GM21423 (cell line): Measurements from ENCODE around the gene ZDHHC14.
"Not testable (repeated sequence)": the region's sequence is repeated elsewhere in the genome, so short reads cannot be mapped to it uniquely, and the experiment has no call there.

Experiments
- ATAC-seq: cut with Tn5 transposase; IDR thresholded peaks from one replicate; pipeline ENCODE4 v1.9.1; 2021; ENCODE audit warnings: mild to moderate bottlenecking, moderate library complexity; ENCODE audit not compliant: unreplicated experiment

Gene ZDHHC14

DNA sequence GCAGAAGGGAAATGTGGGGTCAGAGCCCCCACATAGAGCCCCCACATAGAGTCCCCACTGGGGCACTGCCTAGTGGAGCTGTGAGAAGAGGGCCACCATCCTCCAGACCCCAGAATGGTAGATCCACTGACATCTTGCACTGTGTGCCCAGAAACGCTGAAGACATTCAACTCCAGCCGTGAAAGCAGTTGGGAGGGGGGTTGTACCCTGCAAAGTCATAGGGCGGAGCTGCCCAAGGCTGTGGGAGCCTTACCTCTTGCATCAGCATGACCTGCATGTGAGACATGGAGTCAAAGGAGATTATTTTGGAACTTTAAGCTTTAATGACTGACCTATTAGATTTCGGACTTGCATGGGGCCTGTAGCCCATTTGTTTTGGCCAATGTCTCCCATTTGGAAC lies 209.7 kb downstream of the ZDHHC14 start:
- not testable (repeated sequence) for ATAC-seq

DNA sequence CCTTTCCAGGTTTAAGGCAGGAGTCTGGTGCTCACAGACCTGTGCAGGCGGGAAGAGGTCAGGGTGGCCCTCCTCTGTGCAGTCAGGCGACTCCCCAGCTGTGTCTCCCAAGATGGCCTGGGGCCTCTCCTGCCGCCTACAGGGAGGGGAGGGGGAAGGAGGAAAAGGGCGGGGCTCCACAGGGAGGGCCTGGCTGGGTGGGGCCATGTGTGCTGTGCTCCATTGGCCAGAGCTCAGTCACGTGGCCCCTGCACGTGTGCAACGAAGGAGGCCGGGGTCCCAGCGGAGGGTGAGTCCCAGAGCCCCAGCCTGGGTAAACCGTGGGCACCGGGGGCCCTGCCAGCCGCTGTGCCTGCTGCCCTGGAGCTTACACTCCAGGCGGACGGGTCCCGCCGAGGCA lies 211.6 kb downstream of the ZDHHC14 start:
- ATAC-seq: no peak

DNA sequence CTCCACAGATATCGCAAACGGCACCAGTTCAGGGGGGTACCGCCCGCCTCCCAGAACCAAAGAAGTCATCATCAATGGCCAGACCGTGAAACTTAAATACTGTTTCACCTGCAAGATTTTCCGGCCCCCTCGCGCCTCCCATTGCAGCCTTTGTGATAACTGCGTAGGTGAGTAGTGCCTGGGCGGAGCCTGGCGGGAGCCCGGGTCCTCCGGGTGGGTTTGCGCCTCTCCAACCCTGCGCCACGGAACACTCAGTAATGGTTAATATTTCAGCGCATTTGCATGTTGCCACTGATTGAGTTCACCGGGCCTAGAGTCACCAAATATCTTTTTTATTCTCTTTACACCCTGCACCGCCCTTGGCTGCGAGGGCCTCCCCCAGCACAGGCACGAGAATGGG lies 212.0 kb downstream of the ZDHHC14 start:
- ATAC-seq: no peak

DNA sequence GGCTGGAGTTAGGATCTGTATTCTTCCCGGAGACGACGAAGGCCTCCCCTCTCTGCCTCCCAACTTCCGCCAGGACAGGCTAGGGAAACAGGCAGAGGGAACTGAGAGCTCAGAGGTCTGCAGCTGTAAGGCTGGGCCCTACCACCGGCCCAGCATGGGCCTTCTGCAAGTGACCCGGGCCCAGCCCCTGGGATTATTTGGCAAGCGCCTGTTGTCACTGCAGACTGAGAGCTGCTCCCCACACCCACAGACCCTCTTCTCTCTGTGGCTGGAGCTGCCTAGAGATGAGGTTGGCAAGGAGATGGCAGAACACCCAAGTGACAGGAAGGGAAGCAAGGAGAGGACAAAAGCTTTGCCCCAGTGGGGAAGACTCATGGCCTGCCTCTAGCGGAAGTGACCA lies 212.6 kb downstream of the ZDHHC14 start:
- ATAC-seq: no peak

DNA sequence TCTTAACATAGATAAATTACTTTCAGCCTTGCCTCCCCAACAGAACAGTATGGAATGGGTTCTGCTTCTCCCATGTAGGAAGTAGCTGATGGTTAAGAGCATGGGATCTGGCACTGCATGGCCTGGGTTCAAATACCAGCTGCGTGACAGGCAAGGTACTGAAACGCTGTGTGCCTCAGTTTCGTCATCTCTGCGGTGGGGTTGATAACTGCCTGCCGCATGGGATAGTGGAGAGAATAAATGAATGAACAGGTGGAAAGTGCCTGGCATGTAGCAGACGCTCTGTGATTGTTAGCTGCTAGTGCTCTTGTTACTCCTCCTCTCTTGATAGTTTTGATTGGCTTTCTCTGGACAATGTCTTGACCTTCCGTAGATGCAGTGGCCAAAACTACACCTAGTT lies 213.3 kb downstream of the ZDHHC14 start:
- ATAC-seq: no peak

DNA sequence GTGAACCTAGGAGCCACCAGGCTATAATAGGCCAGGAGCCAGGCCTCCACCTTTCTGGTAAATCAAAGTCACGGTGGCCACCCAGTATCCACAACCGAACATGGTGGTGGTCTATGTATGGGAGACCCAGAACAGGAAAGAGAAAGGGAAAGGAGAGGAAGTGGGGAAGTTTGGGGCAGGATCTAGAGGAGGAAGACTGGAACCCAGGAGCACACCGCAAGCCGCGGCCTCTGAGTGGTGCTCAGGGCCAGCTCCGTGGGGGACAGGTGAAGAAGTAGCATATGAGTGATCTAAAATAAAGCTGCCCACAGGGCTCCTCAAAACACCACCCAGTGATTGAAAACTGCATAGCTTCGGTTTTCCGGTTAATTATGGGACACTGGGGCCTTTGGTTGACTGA lies 214.8 kb downstream of the ZDHHC14 start:
- no peak for ATAC-seq

DNA sequence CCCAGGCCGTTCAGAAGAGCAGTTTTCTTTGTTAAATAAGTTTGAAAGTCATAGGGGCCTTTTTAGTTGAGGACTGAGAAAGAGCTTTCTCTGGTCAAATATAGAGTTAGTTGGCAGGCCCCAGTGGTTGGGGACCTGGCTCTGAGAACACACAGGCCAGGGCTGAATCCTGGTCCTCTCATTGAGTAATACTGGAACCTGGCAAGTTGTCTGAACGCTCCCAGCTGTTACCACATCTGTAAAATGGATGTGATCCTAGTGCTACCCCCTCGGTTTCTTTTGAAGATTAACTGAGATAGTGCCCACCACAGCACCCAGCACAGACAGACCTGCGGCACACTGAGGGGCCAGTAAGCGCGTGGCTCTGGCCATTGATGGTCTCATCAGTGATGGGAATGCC lies 215.5 kb downstream of the ZDHHC14 start:
- ATAC-seq: no peak

DNA sequence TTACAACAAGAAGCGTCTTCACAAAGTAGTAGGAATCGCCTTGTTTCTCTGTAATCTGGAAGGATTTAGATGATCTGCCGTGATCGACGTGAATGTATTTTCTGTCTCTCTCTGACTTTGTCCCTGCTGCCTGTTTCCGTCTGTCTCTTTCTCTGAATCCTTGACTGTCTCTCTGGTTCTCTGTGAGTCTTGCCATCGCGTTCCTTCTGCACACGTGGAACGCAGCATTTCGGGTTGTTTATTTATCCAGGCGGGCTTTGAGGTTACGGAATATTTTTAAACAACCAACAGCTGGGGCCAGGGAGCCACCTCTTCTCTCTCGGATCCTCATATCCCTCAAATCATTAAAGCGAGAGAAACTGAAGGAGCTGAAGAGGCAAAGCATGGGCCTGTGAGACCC lies 215.9 kb downstream of the ZDHHC14 start:
- ATAC-seq: no peak

DNA sequence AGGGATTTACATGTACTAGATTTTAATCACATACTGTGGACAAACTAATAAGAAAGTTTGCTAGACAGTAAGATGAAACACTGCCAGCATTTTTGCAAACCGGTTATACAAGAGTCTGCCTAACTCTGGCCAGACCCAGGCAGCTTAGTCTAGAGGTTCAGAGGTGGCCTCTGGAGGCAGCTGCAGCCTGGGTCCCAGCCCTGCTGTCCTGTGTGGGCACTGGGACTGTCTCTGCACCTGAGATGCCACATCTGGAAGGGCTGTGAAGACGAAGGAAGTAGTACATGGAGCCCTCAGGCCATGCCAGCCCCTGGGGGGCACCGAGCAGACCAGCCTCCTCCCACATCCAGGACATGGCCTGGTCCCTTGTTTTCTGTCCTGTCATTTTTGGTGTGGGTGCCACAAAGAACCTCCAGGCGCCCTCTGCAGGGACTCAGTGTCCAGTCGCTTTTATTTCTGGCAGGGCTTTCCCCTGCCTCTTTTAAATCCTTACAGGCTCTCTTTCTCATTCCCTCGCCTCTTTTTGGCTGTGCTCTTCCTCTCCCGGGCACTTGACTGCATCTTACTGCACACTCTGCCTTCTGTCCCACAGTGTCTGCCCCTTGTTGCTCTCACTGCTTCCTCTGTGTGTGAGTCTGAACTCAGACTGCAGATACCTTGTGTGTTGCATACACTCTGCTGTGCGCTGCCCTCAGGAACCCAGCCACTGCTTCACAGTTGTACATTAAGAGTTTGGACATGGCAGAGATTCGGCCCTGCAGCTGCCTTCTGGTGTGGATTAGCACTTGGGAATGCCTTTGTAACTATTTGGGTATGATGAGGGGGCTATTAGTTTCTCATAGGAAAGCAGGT lies 216.7 kb downstream of the ZDHHC14 start:
- no peak for ATAC-seq

DNA sequence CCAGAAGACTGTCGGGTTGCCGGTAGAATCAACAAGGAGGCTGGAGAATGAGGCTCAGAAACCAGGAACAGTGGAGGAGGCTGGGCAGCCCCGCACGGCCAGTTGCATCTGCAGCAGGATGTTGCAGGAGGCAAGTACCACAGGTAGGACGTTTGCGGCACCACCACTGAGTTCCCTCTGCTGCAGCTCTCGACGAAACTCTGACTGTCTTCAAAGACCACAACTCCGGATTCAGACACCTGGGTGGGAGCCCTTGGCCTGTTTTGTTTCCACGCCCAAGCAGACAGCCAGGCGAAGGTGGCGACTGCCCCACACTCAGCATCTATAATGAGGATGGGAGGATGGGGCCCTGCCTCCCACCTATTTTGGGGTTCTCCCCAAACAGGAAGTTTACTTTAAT lies 218.2 kb downstream of the ZDHHC14 start:
- ATAC-seq: no peak

DNA sequence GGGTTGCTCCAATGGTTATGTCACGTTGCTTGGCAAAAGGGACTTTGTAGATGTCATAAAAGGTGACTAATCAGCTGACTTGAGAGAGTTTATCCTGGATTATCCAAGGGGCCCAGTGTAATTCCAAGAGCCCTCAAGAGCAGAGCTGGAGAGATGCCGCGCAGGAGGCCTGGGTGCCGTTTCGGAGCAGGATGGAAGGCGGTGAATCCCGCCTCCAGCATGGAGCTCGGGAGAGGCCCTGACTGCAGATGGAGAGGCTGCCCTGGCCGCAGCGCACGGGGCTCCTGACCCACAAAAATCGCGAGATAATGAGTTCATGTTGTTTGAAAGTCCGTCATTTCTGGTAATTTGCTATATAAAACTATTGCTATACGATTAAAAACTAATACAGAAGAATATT lies 219.8 kb downstream of the ZDHHC14 start:
- ATAC-seq: no peak

DNA sequence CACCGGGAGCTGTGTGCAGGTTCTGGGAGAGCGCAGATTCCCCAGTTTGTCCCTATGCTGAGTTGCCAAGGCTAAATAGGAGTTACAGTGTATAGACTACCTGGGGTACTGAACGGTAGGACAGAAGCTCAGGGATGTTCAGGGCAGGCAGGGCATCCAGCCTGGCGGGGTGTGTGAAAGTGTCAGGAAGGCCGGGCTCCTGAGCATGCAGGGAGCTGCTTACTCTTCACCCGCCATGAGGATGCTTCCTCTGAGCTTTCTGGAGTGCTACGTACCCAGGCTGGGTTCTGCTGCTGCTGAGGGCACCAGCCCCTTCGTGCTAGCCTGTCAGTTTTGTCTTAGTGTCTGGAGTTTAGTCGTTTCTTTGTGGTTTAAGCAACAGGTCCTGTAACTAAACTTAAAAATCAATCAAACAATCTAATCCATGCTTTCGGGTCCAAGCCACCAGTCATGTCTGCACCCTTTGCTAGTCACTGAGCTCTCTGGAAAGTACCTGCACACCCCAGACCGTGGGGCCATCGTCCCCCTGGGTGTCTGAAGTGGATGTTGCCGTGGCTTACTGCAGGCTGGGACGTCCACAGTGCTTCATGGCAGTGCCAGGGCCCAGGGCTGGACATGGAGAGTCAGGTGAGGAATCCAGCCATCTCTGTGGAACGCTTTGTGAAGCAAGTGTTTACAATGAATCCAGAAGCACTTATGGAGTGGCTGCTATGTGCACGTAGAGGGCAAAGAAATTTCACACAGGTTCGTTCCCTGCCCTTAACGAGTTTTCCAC lies 221.7 kb downstream of the ZDHHC14 start:
- no peak for ATAC-seq

DNA sequence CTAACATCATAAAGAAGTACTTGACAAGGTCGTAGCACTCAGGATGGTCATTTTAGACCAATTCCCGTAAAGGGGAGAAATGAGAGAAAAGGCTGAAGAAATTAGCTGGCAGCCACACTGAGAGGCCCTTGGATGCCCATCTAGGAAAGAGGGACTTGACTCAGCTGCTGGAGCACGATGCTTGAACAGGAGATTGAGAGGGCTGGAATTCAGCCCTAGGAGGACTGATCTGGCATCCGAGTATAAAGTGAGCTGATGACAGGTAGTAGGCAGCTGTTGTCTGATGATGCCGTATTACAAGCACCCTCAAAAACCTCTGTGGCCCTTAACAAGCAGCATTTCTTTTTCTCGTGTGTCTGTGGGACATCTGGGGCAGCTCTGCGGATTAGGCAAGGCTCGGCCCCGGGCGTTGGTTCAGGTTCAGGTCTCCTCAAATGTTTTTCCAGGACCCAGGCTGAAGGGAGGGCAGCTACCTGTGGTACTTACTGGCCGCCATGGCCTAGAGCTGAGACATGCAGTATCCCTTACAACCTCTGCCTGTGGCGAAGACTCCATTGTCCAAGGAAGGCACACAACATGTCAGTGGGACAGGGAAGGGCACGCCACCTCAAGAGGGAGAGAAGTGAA lies 222.4 kb downstream of the ZDHHC14 start:
- ATAC-seq: no peak

DNA sequence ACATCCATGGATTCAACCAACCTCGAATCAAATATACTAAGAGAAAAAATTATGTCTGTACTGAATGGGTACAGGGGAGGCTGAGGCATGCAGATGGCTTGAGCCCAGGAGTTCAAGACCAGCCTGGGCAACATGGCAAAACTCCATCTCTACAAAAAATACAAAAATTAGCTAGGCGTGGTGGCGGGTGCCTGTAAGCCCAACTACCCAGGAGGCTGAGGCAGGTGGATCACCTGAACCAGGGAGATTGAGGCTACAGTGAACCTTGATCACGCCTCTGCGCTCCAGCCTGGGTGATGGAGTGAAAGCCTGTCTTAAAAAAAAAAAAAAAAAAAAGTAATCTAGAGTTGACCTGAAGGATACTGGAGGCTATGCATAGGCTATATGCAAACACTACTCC lies 223.0 kb downstream of the ZDHHC14 start:
- no peak for ATAC-seq

DNA sequence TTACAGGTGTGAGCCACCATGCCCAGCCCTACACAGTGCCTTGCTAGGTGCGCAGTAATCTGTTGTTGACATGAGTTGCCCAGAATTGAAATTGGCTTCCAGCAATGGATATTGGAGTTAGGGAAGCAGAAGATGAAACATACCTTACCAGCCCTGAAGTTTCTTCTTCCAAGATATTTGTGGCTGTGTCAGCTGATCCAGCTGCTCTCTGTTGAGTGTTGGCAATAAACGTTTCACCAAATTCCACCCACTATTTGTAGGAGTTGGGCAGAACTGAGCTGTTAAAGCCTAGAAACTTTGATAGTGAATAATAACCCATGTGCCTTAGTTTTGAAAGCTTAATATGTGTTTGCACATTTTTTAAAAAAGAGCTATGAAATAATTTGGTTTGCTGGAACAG lies 223.8 kb downstream of the ZDHHC14 start:
- ATAC-seq: no peak

DNA sequence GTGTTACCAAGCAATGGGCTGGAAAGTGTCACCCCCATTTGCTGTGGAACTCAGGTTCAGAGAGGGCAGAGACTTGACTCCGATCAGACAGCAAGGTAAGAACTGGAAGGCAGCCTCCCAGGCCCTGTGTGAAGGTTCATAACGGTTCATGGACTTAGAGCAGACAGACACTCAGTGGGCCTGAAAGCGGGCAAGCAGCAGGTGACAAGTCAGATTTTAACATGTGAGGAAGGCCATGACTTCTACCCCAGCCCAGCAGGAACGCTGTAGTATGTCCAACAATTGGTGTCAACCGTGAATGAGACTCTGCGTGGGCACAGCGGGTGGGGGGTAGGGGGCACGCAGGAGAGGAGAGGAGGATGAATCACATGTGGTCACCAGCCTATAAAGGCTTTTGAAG lies 224.5 kb downstream of the ZDHHC14 start:
- ATAC-seq: no peak

DNA sequence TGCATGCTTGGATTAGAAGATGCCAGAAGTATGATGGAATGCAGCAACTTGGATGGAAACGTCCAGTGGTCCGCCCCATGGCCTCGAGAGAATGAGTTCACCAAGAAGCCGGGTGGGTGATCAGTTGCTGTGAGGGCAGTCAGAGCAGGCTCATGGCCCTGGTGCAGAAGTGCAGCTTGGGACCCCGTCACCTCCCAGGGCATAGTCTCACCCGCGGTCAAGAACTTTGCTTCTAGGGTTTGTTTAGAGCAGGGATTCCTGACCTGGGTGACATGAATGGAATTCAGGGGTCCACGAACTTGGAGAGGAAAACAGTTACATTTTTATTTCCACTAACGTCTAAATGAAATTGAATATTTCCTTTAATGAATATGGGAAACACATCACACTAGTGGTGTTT lies 225.5 kb downstream of the ZDHHC14 start:
- ATAC-seq: no peak

DNA sequence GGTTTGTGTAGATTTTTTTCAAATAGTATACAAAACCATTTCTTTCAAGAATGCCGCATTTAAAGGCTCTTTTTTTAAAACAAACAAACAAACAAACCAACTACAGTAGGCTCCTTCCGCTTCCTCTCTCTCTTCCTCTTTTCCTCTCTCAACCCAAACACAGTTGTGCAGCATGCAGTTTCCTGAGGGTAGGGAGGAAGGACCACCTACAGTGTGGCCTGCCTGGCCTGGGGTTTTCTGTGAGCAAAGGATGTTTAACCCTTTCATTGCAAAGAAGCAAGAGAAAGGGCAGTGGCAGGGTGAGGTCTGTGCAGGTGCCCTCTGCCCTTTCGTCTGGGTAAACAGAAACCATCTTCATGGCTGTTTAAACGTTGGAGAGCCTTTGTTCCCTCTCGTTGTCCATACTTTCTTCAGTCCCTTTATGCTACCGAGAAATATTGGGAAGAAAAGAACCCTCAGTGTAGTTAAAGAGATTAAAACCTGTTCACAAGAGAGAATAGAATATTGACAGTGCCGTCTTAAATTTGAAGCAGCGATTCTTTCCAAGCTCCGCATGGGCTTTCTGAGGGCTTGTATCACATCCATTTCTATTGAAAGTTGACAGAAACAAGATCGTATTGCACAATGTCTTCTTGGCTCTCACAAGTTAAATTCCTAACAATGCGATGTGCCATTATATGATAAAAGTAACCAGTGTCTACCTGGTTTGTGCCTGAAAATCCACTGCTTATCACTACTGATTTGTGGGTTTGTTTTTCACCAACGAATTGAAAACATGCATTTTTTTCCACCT lies 226.5 kb downstream of the ZDHHC14 start:
- peak; percentile 70 for ATAC-seq

DNA sequence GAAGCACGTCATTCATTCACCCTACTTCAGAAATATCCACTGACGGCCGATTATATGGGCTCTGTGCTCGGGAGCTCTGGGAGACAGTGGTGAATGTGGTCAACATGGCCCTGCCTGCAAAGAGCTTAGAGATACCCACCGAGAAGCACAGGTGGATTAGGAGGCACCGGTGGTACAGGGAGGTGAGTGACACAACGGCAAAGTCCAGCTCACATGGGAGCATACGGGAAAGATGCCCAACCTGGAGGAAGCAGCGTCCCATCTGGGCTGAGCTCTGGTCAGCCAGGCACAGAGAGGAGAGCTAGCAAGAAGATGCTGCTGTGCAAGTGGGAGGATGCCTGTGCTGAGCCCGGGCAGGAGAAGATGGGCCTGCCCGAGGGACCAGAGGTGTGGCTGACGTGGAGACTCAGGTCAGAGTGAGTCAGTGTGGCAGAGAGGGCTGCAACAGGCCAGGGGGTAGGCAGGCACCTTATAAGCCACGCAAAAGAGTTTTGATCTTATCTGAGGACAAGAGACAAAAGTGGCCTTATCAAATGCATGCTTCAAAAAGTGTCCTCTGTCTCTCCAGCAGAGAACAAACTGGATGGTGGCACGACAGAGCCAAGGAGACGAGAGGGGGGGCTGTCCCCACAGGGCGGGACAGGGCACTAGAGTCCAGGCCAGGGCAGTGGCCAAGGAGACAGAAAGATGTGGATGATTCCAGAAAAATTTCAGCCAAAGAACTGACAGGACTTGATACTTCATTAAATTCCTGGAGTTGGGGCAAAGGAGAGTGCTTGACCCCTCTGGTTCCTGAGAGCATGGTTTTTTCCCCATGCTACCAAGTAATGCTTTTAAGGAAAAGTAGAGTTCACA lies 227.5 kb downstream of the ZDHHC14 start:
- ATAC-seq: no peak

DNA sequence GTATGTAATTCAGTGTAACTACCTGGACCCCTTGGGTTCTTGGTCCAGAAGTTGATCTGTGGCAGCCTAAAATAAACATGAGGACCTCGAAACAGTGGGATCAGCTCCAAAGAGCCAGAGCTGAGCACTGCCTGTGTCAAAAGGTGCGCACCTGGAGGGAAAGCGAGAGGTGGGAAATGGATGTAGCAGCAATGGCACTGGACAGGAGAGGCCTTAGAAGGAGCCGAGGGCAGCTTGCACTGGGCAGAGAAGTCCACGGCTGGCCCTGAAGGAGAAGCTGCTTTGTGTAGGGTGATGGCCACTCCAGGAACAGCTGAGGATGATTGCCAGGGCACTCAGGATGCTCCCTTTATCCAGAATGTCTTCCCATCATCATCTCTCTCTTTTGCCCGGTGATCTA lies 228.1 kb downstream of the ZDHHC14 start:
- ATAC-seq: no peak
